ENCODE data around the gene FRG2C.
"Not testable (repeated sequence)": the region's sequence is repeated elsewhere in the genome, so short reads cannot be mapped to it uniquely, and the experiment has no call there.

DNA sequence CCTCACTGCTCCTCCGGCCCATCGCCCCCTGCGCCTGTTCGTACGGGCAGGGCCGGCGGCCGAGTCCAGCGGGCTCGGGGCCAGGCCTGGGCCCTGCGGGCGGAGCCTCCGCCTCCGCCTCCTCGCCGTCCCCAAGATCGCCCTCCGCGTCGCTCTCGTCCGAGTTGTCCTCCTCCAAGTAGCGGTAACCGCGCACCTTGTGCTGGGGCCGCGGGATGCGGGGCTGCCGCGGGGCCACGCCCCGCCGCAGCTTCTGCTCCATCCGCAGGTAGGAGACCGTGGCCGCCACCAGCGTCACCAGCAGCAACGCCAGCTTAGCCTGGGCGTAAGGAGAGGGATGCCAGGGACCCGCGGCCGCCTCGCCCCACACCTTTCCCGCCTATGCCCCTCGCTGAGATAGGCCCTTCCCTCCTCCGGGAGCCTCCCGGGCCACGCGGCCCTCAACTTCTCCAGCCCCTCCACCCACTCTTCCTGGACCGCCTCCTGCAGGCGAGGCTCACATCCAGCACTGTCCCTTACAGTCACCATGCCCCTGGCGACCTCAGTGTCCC lies 44.6 kb upstream of the FRG2C start:
- TF ChIP-seq, protein P1, sequence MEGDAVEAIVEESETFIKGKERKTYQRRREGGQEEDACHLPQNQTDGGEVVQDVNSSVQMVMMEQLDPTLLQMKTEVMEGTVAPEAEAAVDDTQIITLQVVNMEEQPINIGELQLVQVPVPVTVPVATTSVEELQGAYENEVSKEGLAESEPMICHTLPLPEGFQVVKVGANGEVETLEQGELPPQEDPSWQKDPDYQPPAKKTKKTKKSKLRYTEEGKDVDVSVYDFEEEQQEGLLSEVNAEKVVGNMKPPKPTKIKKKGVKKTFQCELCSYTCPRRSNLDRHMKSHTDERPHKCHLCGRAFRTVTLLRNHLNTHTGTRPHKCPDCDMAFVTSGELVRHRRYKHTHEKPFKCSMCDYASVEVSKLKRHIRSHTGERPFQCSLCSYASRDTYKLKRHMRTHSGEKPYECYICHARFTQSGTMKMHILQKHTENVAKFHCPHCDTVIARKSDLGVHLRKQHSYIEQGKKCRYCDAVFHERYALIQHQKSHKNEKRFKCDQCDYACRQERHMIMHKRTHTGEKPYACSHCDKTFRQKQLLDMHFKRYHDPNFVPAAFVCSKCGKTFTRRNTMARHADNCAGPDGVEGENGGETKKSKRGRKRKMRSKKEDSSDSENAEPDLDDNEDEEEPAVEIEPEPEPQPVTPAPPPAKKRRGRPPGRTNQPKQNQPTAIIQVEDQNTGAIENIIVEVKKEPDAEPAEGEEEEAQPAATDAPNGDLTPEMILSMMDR (IDR thresholded peaks at IDR 0.05 in 8 of 11, conservative IDR thresholded peaks at IDR 0.05 in 3 of 11): not testable (repeated sequence)
- not testable (repeated sequence) for TF ChIP-seq POLR2A, POLR2AphosphoS5 (IDR thresholded peaks at IDR 0.05)
